Measurements from ENCODE around the gene ACCSL.
A peak's percentile ranks its signal among the peaks of the same experiment; 100 is the strongest.

ACCSL gene

GRCh38 chr11:44096360-44097185, 48.8 kb downstream of the ACCSL start:
- no peak for DNase-seq (ENCODE audit: low spot score)

- DNase-seq (ENCODE audit: low spot score): no peak
Observed at GRCh38 chr11:44097821-44098220, 50.0 kb downstream of the ACCSL start.

GRCh38 chr11:44101098-44101497, 53.3 kb downstream of the ACCSL start:
- DNase-seq (ENCODE audit: low spot score): no peak

- peak; percentile 24 for DNase-seq (ENCODE audit: low spot score)
Observed at GRCh38 chr11:44104481-44105294, 56.9 kb downstream of the ACCSL start.

GRCh38 chr11:44108260-44108659, 60.5 kb downstream of the ACCSL start:
- DNase-seq (ENCODE audit: low spot score): no peak
